CD14-positive monocyte (primary cell): ENCODE results near the gene VPS18. TPM values are rescaled to one million over a fixed set of nuclear protein-coding genes. Genes with fewer than 3 reads are reported as not detected.
A peak's percentile ranks its signal among the peaks of the same experiment; 100 is the strongest.

ENCODE experiments used
- DNase-seq, 3 donors: peaks; one replicate each; pipeline ENCODE4 v3.0.0-alpha.2; 2011 to 2022
- H2AFZ ChIP-seq: 2 replicates; pipeline ENCODE4 v1.6.0; 2012; ENCODE audit warnings: mild to moderate bottlenecking, low read depth, low read length, inconsistent platforms; ENCODE audit not compliant: insufficient read depth, poor library complexity, severe bottlenecking
- H3K27ac ChIP-seq, 2 donors: 1 replicate in 1 of 2; 2 replicates in 1 of 2; pipeline ENCODE4 v1.5.1; 2012 to 2013; ENCODE audit warnings: low read length in 2 of 2, control low read depth in 1 of 2, inconsistent platforms in 1 of 2, low read depth in 1 of 2, mild to moderate bottlenecking in 1 of 2
- H3K27me3 ChIP-seq, 2 donors: one replicate each; pipeline versions ENCODE4 v1.6.0 to v1.6.1; 2011 to 2013; ENCODE audit warnings: low read length in 2 of 2; ENCODE audit not compliant: control insufficient read depth in 2 of 2, insufficient read depth in 2 of 2
- H3K36me3 ChIP-seq, 2 donors: replicated peaks in 1 of 2; 1 replicate in 1 of 2; 2 replicates in 1 of 2; pipeline versions ENCODE4 v1.5.1 to v1.6.1; 2012 to 2013; ENCODE audit warnings: low read length in 2 of 2, control low read depth in 1 of 2, inconsistent platforms in 1 of 2, mild to moderate bottlenecking in 1 of 2; ENCODE audit not compliant: insufficient read depth in 2 of 2, control insufficient read depth in 1 of 2
- H3K4me1 ChIP-seq, 2 donors: 1 replicate in 1 of 2; 2 replicates in 1 of 2; pipeline versions ENCODE4 v1.5.1 to v1.6.1; 2012 to 2013; ENCODE audit warnings: low read length in 2 of 2, control low read depth in 1 of 2, inconsistent platforms in 1 of 2, mild to moderate bottlenecking in 1 of 2, moderate library complexity in 1 of 2; ENCODE audit not compliant: insufficient read depth in 2 of 2, control insufficient read depth in 1 of 2
- H3K4me2 ChIP-seq: replicated peaks from 2 replicates; pipeline ENCODE3; 2012; ENCODE audit warnings: low read length, moderate library complexity, mild to moderate bottlenecking; ENCODE audit not compliant: poor library complexity, severe bottlenecking; ENCODE audit errors: extremely low read depth
- H3K4me3 ChIP-seq, 3 experiments: fragments of 200-600 bp in 1 of 3; sonication (generic) in 1 of 3; replicated peaks in 1 of 3; 1 replicate in 2 of 3; 2 replicates in 1 of 3; pipeline ENCODE4 v1.5.1; 2011 to 2013; ENCODE audit warnings: low read length in 3 of 3, mild to moderate bottlenecking in 3 of 3, control low read depth in 2 of 3, low read depth in 2 of 3, inconsistent platforms in 1 of 3, moderate library complexity in 1 of 3
- H3K79me2 ChIP-seq: 2 replicates; pipeline ENCODE4 v1.6.0; 2012; ENCODE audit warnings: mild to moderate bottlenecking, control low read depth, inconsistent platforms, low read length, moderate library complexity; ENCODE audit not compliant: insufficient read depth
- H3K9ac ChIP-seq: 2 replicates; pipeline ENCODE4 v1.6.0; 2017; ENCODE audit warnings: low read length, mild to moderate bottlenecking; ENCODE audit not compliant: insufficient read depth, poor library complexity, severe bottlenecking
- H3K9me3 ChIP-seq, 2 donors: replicated peaks in 1 of 2; 1 replicate in 1 of 2; 2 replicates in 1 of 2; pipeline versions ENCODE4 v1.5.1 to v1.6.1; 2012 to 2013; ENCODE audit warnings: low read length in 2 of 2, control low read depth in 1 of 2; ENCODE audit not compliant: control insufficient read depth in 1 of 2, insufficient read depth in 1 of 2
- H4K20me1 ChIP-seq: 2 replicates; pipeline ENCODE4 v1.6.0; 2012; ENCODE audit warnings: mild to moderate bottlenecking, low read length, control low read depth, moderate library complexity; ENCODE audit not compliant: insufficient read depth
- H3K27ac Mint-ChIP-seq, 7 donors: one replicate each; pipeline ENCODE4 v1.8.0; 2020; ENCODE audit warnings: mild to moderate bottlenecking in 7 of 7, mixed read lengths in 7 of 7, moderate library complexity in 6 of 7, inconsistent platforms in 2 of 7
- H3K27me3 Mint-ChIP-seq, 3 donors: one replicate each; pipeline ENCODE4 v1.8.0; 2021 to 2022; ENCODE audit warnings: low read depth in 3 of 3, mild to moderate bottlenecking in 3 of 3, mixed read lengths in 3 of 3, moderate library complexity in 3 of 3, inconsistent platforms in 1 of 3
- H3K36me3 Mint-ChIP-seq, 2 donors: one replicate each; pipeline ENCODE4 v1.8.0; 2020; ENCODE audit warnings: mixed read lengths in 2 of 2, inconsistent platforms in 1 of 2, mild to moderate bottlenecking in 1 of 2
- H3K4me1 Mint-ChIP-seq: one replicate; pipeline ENCODE4 v1.8.0; 2020; ENCODE audit warnings: mild to moderate bottlenecking, mixed read lengths
- H3K4me3 Mint-ChIP-seq, 2 donors: one replicate each; pipeline ENCODE4 v1.8.0; 2020; ENCODE audit warnings: mild to moderate bottlenecking in 2 of 2, mixed read lengths in 2 of 2, moderate library complexity in 1 of 2
- H3K9me3 Mint-ChIP-seq, 7 donors: one replicate each; pipeline ENCODE4 v1.8.0; 2020 to 2022; ENCODE audit warnings: mixed read lengths in 7 of 7, mild to moderate bottlenecking in 6 of 7, moderate library complexity in 6 of 7, inconsistent platforms in 2 of 7
- WGBS: methylation state at CpG from one replicate; pipeline ENCODE4 v1.1.5; 2013; ENCODE audit warnings: missing lambda C conversion rate; ENCODE audit not compliant: insufficient coverage; 5-methylcytosine and 5-hydroxymethylcytosine counted together
- intact Hi-C, 2 donors: fragments of 100-400 bp; cut with micrococcal nuclease; formaldehyde crosslinking; loops; one replicate each; pipeline versions ENCODE4 v1.15.0 to v1.15.1; 2023
- polyA plus RNA-seq, 3 donors: library from polyadenylated mRNA; depleted of rRNA in 1 of 3; unstranded in 2 of 3; stranded (reverse) in 1 of 3; fragments of 300-500 nt in 2 of 3; fragments of >200 nt in 1 of 3; fragmentation: Illumina TruSeq in 2 of 3; gene quantifications; 1 replicate in 2 of 3; 2 replicates in 1 of 3; pipeline ENCODE4 v1.2.3, GENCODE V29; 2012 to 2021
- TF ChIP-seq, protein P1 (sequence below): fragments of 200-600 bp; IDR thresholded peaks from one replicate; pipeline ENCODE4 v1.8.0; 2022; ENCODE audit warnings: antibody characterized with exemption, mild to moderate bottlenecking

The VPS18 gene
- polyA plus RNA-seq, 3 donors: 12.1 to 22.8 (median 21.8) TPM

- intact Hi-C loops: no loop called here
- Histone ChIP-seq H3K4me2 (no peak overlapping the region), H3K4me1 (peaks cover 24 to 37% of the 10 kb centered on the region in 2 donors), H3K27ac (no peak overlapping the region), H3K36me3 (no peaks in the 10 kb centered on the region), H3K27me3 (peaks cover under 1 to 11% of the 10 kb centered on the region in 2 donors), H3K9me3 (no peaks in the 10 kb centered on the region), H3K9ac (no peak overlapping the region), H4K20me1 (no peaks in the 10 kb centered on the region), H3K79me2 (no peaks in the 10 kb centered on the region), H2AFZ (no peak overlapping the region), H3K4me3 (no peak overlapping the region)
- Mint-ChIP-seq H3K36me3 (no peaks in the 10 kb centered on the region), H3K4me1 (peaks cover 35% of the 10 kb centered on the region), H3K4me3 (no peak overlapping the region), H3K27ac (peak overlapping the region in 2 of 7 donors; percentile 43 to 59), H3K27me3 (peaks cover 14 to 26% (median 20%) of the 10 kb centered on the region in 3 donors), H3K9me3 (no peaks in the 10 kb centered on the region)
- WGBS: 95% methylated on average over 12 of the region's 15 CpGs
- TF ChIP-seq, protein P1, sequence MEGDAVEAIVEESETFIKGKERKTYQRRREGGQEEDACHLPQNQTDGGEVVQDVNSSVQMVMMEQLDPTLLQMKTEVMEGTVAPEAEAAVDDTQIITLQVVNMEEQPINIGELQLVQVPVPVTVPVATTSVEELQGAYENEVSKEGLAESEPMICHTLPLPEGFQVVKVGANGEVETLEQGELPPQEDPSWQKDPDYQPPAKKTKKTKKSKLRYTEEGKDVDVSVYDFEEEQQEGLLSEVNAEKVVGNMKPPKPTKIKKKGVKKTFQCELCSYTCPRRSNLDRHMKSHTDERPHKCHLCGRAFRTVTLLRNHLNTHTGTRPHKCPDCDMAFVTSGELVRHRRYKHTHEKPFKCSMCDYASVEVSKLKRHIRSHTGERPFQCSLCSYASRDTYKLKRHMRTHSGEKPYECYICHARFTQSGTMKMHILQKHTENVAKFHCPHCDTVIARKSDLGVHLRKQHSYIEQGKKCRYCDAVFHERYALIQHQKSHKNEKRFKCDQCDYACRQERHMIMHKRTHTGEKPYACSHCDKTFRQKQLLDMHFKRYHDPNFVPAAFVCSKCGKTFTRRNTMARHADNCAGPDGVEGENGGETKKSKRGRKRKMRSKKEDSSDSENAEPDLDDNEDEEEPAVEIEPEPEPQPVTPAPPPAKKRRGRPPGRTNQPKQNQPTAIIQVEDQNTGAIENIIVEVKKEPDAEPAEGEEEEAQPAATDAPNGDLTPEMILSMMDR: no peak
- DNase-seq: no peak
Observed at GRCh38 chr15:40936709-40937666, 42.7 kb downstream of the VPS18 start.

DNA sequence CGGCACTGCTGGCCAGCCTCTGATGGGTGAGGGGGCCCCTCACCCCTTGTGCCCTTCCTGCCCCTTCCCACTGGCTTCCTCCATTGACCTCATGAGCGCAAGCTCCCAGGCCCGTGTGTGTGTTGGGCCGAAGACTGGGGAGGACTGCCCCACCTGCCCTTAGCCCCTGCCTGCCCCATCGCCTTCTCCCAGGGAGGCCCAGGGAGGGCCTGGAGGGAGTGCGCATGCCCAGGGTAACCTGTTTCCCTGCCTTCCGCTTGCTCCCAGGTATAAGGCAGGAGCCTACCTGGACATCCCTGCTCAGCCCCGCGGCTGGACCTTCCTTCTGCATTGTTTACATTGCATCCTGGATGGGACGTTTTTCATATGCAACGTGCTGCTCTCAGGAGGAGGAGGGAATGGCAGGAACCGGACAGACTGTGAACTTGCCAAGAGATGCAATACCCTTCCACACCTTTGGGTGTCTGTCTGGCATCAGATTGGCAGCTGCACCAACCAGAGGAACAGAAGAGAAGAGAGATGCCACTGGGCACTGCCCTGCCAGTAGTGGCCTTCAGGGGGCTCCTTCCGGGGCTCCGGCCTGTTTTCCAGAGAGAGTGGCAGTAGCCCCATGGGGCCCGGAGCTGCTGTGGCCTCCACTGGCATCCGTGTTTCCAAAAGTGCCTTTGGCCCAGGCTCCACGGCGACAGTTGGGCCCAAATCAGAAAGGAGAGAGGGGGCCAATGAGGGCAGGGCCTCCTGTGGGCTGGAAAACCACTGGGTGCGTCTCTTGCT is 43.7 kb downstream of the VPS18 start:
- no peak overlapping the region for H3K9ac ChIP-seq
- H3K27me3 ChIP-seq: peaks cover 0 to 3% of the 10 kb centered on the region in 2 donors
- H3K27ac ChIP-seq: no peak overlapping the region
- no peak for DNase-seq
- peaks cover 11 to 17% (median 11%) of the 10 kb centered on the region in 3 donors for H3K27me3 Mint-ChIP-seq
- H3K79me2 ChIP-seq: no peaks in the 10 kb centered on the region
- no peaks in the 10 kb centered on the region for H4K20me1 ChIP-seq
- H3K9me3 Mint-ChIP-seq: no peaks in the 10 kb centered on the region
- H3K4me3 ChIP-seq: no peak overlapping the region
- no peak overlapping the region for H3K4me2 ChIP-seq
- H3K27ac Mint-ChIP-seq: peak overlapping the region in 1 of 7 donors; percentile 32
- TF ChIP-seq, protein P1: no peak
- intact Hi-C loops: no loop called here
- peaks cover 37% of the 10 kb centered on the region for H3K4me1 Mint-ChIP-seq
- H3K4me3 Mint-ChIP-seq: no peak overlapping the region
- H3K36me3 Mint-ChIP-seq: no peaks in the 10 kb centered on the region
- no peak overlapping the region for H2AFZ ChIP-seq
- H3K36me3 ChIP-seq: no peaks in the 10 kb centered on the region
- H3K9me3 ChIP-seq: no peaks in the 10 kb centered on the region
- 86% methylated on average over 18 of the region's 19 CpGs for WGBS
- H3K4me1 ChIP-seq: peaks cover 34 to 42% of the 10 kb centered on the region in 2 donors
